ENCODE data around the gene ATXN10.
A peak's percentile ranks its signal among the peaks of the same experiment; 100 is the strongest.

Gene ATXN10

GRCh38 chr22:45758603-45759002 lies 87.0 kb downstream of the ATXN10 start:
- no peak for DNase-seq

- no peak for DNase-seq
Observed at GRCh38 chr22:45760682-45761081, 89.0 kb downstream of the ATXN10 start.

DNA sequence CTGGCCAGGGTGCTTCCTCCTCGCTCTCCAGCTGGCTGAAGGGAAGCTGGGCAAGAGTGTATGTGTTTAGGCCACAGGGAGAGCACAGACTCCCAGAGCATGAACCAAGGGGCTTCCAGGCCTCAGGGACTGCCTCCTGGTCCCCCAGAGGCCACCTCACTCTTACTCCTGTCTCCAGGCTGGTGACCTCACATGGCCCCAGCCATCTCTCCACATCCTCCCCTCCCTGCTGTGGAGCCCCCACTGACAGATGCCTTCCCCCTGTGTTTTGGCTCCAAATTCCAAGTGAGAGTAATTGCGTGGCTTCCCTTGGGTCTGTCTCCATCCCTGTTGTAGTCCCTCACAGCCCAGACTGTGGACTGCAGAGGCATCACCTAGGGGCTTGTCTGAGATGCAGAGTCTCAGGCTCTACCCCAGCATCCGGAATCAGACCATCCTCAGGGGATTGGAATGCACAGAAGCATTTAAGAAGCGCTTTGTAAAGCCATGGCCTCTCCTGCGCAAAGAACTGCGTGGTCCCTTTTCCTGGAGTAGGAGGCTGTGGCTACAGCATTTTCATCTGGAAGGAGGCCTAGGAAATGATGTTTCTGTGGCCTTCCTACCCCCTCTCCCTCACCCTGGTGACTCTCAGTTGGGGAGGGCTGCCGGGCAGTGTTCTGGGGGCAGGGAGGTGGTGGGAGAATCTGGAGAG lies 91.1 kb downstream of the ATXN10 start:
- DNase-seq, result no peak

DNA sequence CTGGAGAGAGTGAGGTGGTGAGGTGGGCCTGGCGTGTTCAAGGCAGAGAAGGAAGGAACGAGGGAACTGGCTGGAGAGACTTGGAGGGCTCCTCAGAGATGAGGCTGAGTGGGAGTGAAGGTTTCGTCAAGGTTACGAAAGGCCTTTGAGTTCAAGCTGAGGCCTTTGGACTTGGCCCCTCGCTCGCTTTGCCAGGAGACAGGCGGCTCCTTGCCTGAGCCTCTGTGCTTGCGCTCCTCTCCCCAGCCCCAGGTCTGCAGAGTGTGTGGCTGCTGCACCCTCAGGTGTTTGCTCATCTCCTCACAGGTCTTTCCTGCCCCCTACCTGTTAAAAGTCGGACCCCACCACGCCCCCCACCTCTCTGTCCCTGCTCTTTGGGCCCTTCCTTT lies 91.6 kb downstream of the ATXN10 start:
- DNase-seq, result no peak

- DNase-seq, result no peak
Observed at GRCh38 chr22:45768490-45768889, 96.9 kb downstream of the ATXN10 start.

DNA sequence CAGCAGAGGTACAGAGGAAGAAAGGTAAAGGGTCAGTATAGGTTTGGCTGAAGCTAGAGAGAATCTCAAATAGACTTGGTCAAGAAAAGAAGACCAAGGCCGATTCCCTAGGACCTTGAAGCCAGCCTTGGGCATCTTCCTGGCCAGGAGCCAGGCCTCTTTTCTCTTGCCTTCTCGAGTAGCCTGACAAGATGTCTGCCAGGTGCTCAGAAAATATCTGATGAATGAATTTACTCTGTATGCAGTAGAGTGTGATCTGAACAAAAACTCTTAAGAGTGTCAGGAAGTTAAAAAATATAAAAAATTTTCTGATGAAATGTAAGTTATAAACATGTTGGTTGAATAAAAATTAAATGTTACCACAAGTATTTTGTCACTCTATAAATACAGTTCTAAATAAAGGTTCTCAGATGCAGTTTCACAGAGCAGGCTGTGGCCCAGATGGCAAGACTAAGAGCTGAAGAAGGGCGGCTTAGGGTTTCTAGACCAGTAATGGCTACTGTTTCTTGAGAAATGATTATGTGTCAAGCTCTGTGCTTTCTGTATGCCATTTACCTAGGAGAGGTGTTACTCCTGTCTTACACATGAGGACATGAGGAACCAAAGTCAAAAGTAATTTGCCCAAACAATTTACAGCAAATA lies 98.1 kb downstream of the ATXN10 start:
- peak; percentile 49 for DNase-seq

DNA sequence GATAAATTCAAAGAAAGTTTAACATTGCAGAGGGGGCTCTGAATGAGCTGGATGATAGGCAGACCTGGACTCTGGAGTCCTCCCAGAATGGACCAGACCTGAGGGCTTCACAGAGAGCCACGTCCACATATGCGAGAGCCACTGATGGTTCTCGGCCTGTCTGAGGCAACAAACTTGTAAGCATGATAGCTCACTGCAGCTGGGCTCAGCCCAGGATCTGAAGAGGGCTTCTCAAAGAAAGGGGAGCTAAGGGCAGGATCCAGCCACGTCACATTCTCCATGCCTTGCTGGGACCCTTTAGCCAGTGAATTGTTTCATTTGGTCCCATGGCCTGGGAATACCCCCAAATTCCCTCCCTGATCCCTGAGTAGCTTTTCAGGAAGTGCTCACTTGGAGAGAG lies 98.9 kb downstream of the ATXN10 start:
- DNase-seq, result no peak

GRCh38 chr22:45771057-45771456 lies 99.4 kb downstream of the ATXN10 start:
- no peak for DNase-seq

GRCh38 chr22:45771711-45772110 lies 100.1 kb downstream of the ATXN10 start:
- DNase-seq, result no peak

- no peak for DNase-seq
Observed at GRCh38 chr22:45772743-45773142, 101.1 kb downstream of the ATXN10 start.

- DNase-seq, result no peak
Observed at GRCh38 chr22:45774001-45774670, 102.5 kb downstream of the ATXN10 start.

DNA sequence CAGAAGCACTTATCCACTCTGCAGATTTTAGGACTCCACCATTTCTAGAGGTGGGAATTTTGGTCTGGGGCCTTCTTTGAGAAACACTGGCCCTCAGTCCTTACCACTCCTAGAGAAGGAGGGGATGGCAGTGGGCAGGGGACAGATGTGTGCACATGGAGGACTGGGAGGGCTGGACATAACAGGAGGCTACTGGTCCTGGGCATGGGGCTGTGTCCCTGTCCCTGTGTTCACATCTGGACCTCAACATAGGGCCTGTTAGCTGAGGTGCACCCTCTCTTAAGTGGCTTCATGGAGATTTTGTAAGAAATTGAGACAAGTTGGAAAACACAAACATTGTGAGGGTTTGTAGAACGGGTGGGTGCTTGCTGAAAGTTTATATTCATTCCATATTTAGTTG lies 103.4 kb downstream of the ATXN10 start:
- DNase-seq, result no peak

- no peak for DNase-seq
Observed at GRCh38 chr22:45775569-45776312, 104.1 kb downstream of the ATXN10 start.

DNA sequence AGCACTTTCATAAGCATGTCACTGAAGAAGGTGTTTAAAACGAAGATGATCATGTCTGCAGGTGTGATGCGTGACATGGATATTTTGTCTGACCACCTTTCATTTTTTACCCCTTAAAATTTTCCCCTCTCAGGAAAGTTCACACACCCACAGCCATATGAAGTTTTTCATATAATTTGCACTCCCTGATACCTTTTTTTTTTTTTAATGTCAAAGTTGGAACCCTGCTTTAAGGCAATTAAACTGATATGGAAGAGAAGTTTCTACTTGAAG lies 104.6 kb downstream of the ATXN10 start:
- no peak for DNase-seq

GRCh38 chr22:45777046-45777851 lies 105.6 kb downstream of the ATXN10 start:
- DNase-seq, result peak; percentile 51

DNA sequence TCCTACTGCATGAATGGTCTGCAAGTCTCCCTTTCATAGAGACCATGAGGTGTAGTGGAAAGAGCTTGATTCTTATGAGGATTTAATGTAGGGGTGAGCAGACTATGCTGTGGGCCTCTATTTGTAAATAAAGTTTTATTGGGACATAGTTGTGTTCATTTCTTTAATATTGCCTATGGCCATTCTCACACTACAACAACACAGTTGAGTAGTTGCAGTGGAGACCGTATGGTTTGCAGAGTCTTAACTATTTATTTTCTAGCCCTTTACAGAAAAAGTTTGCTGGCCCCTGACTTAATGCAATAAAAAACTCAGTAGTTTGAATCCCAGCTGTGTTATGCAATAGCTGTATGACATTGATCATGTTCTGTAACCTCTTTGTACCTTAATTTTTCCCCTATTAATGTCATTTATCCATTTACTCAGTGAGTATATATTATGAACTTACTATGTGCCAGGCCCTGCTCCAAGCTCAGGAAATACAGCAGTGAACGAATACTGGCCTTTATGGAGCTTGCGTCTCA lies 106.3 kb downstream of the ATXN10 start:
- no peak for DNase-seq

- peak; percentile 61 for DNase-seq
Observed at GRCh38 chr22:45781459-45781858, 109.8 kb downstream of the ATXN10 start.

DNA sequence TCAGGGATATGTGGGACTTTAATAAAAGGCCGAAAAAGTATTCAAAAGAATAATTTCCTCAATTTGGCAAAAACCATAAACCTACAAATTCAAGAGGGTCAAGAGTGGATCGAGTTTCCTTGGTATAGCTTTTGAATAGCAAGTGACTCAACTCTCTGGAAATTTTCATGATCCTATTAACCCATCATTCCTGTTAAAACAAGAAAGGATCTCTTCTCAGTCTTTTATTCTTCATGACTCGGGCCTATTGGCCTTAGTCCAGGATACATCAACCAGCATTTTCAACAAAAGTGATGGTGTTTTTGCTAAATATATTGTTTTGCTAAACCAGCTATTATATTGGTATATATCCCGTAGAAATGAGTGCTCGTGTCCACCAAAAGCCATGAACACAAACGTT lies 110.3 kb downstream of the ATXN10 start:
- DNase-seq, result peak; percentile 58

GRCh38 chr22:45783021-45783420 lies 111.4 kb downstream of the ATXN10 start:
- DNase-seq, result no peak

GRCh38 chr22:45783690-45784089 lies 112.1 kb downstream of the ATXN10 start:
- no peak for DNase-seq

DNA sequence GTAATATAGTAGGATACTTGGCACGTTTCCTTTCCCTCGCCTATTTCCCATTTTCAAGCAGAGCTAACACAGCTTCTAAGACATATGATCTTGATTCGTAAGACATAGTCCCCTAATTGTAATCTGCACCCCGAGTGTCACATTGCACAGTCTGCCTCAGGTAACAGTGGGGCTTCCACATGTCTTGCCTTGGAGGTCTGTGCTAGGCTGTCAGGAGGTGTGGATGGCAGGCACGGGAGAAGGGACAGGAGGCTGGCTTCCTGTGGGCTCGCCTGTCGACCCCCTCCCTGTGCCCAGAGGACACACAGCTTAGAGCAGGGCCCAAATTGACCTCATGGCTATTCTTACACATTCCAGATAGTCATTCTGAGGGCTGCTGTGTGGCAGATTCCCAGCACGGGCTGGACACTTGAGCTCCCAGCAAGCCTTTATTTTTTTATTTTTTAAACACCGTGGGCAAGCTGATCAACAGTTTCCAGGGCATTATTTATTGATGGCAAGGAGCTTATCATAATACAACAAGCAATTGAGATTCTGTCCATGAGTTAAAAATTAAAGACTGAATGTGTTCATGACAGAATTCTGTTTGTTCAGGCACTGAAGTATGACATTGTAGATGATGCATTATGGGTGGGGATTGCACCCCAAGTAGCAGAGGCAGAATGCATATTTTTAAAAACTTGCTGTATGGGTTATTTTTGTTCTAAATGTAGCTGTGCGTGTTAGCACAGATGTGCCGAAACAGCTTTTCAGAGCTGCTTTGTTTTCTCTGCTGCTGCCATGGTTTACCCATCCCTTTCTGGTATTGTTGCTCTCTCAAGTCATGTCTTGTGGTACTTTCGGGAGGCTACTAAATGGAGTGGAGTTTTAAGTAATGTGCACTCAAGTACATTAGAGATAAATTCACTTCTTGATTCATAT lies 113.0 kb downstream of the ATXN10 start:
- DNase-seq, result no peak
